Calu3 (cell line): ENCODE results near the gene NTM. TPM values are rescaled to one million over a fixed set of nuclear protein-coding genes. Genes with fewer than 3 reads are reported as not detected.

Experiments used
- BruUV-seq: library from RNA; stranded (reverse); fragments of 400-500 nt; replicated peaks from 2 replicates; lab custom pipeline; 2021; lab: Mats Ljungman, UMichigan
- CTCF ChIA-PET: fragments of 300-600 bp; sonication (Branson Sonifier 250); formaldehyde crosslinking; loops from one replicate; lab custom pipeline; 2022; ENCODE audit warnings: antibody characterized with exemption; lab: Charles Lee
- DNase-seq: peaks from one replicate; pipeline ENCODE4 v3.0.0; 2022
- H3K27ac Mint-ChIP-seq: one replicate; pipeline ENCODE4 v1.8.0; 2022; ENCODE audit warnings: mixed read lengths; ENCODE audit not compliant: unreplicated experiment
- H3K27me3 Mint-ChIP-seq: one replicate; pipeline ENCODE4 v1.8.0; 2022; ENCODE audit warnings: mixed read lengths; ENCODE audit not compliant: unreplicated experiment
- H3K36me3 Mint-ChIP-seq: one replicate; pipeline ENCODE4 v1.8.0; 2022; ENCODE audit warnings: mild to moderate bottlenecking, moderate library complexity, mixed read lengths; ENCODE audit not compliant: insufficient read depth, unreplicated experiment
- H3K4me1 Mint-ChIP-seq: one replicate; pipeline ENCODE4 v1.8.0; 2022; ENCODE audit warnings: mild to moderate bottlenecking, low read depth, mixed read lengths; ENCODE audit not compliant: unreplicated experiment
- H3K4me3 Mint-ChIP-seq: one replicate; pipeline ENCODE4 v1.8.0; 2022; ENCODE audit warnings: mild to moderate bottlenecking, low read depth, moderate library complexity, mixed read lengths; ENCODE audit not compliant: unreplicated experiment
- H3K9me3 Mint-ChIP-seq: one replicate; pipeline ENCODE4 v1.8.0; 2022; ENCODE audit warnings: low read depth, mixed read lengths; ENCODE audit not compliant: unreplicated experiment
- CTCF ChIP-seq: fragments of 200-600 bp; IDR thresholded peaks from one replicate; pipeline ENCODE4 v1.8.0; 2022; ENCODE audit warnings: antibody characterized with exemption; ENCODE audit not compliant: unreplicated experiment
- intact Hi-C: fragments of 100-400 bp; cut with micrococcal nuclease; formaldehyde crosslinking; loops from one replicate; pipeline ENCODE4 v1.10.0; 2022; ENCODE audit not compliant: unreplicated experiment
- total RNA-seq: library from RNA; stranded (reverse); gene quantifications from 2 replicates; pipeline ENCODE4 v1.2.3, GENCODE V29; 2022

The NTM gene
- total RNA-seq, 1 experiment from 2014 or later, result not detected

GRCh38 chr11:131656839-131657211 lies 286.4 kb downstream of the NTM start:
- H3K36me3 Mint-ChIP-seq, result no peaks in the 10 kb centered on the region
- no peaks in the 10 kb centered on the region for H3K27me3 Mint-ChIP-seq
- no TSS peak for BruUV-seq
- no peaks in the 10 kb centered on the region for H3K4me1 Mint-ChIP-seq
- no peak for DNase-seq
- intact Hi-C loops, result no loop called here
- H3K27ac Mint-ChIP-seq, result no peak overlapping the region
- H3K9me3 Mint-ChIP-seq, result no peaks in the 10 kb centered on the region
- no peak for TF ChIP-seq CTCF
- CTCF ChIA-PET, result no interaction called here
- no peak overlapping the region for H3K4me3 Mint-ChIP-seq

GRCh38 chr11:131658414-131658813 lies 288.0 kb downstream of the NTM start:
- Mint-ChIP-seq H3K4me1 (no peaks in the 10 kb centered on the region), H3K4me3 (no peak overlapping the region), H3K9me3 (no peaks in the 10 kb centered on the region), H3K36me3 (no peaks in the 10 kb centered on the region), H3K27me3 (no peaks in the 10 kb centered on the region), H3K27ac (no peak overlapping the region)
- intact Hi-C loops, result no loop called here
- no peak for DNase-seq
- TF ChIP-seq CTCF, result no peak
- BruUV-seq, result no TSS peak
- CTCF ChIA-PET, result no interaction called here

GRCh38 chr11:131658952-131659351 lies 288.5 kb downstream of the NTM start:
- intact Hi-C loops, result no loop called here
- no TSS peak for BruUV-seq
- no peaks in the 10 kb centered on the region for H3K36me3 Mint-ChIP-seq
- H3K4me3 Mint-ChIP-seq, result no peak overlapping the region
- H3K27ac Mint-ChIP-seq, result no peak overlapping the region
- CTCF ChIA-PET, result interaction anchor here (0.6 kb wide), 1 partner anchor 25 kb away, joined by 4 read pairs; no protein-coding TSS in a partner anchor
- no peak for DNase-seq
- no peaks in the 10 kb centered on the region for H3K27me3 Mint-ChIP-seq
- TF ChIP-seq CTCF, result no peak
- no peaks in the 10 kb centered on the region for H3K4me1 Mint-ChIP-seq
- H3K9me3 Mint-ChIP-seq, result no peaks in the 10 kb centered on the region

- TF ChIP-seq CTCF, result no peak
- Mint-ChIP-seq H3K27ac (no peak overlapping the region), H3K4me1 (no peaks in the 10 kb centered on the region), H3K36me3 (no peaks in the 10 kb centered on the region), H3K4me3 (no peak overlapping the region), H3K9me3 (no peaks in the 10 kb centered on the region), H3K27me3 (no peaks in the 10 kb centered on the region)
- no TSS peak for BruUV-seq
- intact Hi-C loops, result no loop called here
- CTCF ChIA-PET, result no interaction called here
- DNase-seq, result no peak
Observed at GRCh38 chr11:131659931-131660330, 289.5 kb downstream of the NTM start.
